ENCODE results near the gene AFAP1L2.

AFAP1L2 gene

DNA sequence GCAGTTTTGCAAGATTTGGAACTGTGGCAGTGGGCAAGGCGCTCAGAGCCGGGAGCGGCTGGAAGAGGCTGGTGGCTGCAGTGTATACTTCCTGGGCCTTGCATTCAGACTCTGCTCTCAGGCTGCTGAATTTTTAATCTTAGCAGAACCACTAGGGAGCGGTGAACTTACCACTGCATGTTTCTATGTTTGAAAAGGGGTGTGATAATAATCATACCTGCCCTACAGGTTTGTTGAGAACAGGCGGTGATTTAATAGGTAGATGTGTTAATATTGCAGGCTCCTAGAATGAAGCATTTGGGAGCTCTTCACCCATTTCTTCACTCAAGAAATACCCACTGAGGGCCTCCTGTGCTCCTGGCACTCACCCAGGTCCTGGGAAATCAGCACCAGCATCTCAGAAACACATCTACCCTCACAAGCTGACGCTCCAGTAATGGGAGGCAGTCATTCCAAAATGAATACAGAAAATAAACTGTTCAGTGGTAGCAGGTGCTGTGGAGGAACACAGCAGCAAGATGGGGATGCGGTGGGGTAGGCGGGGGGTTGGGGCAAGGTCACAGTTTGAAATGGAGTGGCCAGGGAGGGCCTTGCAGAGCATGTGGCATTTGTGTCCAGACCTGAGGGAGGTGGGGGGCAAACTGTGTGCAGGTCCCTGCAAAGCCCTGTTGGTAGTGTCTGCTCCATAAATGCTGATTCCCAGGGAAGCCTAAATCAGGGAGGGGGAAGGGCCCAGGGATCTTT is 124.2 kb downstream of the AFAP1L2 start:
- Histone ChIP-seq H3K27me3 (ENCODE audit: low read length) (no peaks in the 10 kb centered on the region; the same call in 1 of the 2 replicates), H3F3A (ENCODE audit: insufficient read depth) (no peaks in the 10 kb centered on the region), H3K4me3 (ENCODE audit: insufficient read depth, low read length, poor library complexity, severe bottlenecking) (no peak overlapping the region), H3K27ac (ENCODE audit: low read depth, low read length) (no peak overlapping the region), H3K9me2 (replicated peaks; ENCODE audit: insufficient read depth, low read length) (no peaks in the 10 kb centered on the region), H4K20me1 (ENCODE audit: low read depth, low read length) (no peaks in the 10 kb centered on the region), H3K79me2 (ENCODE audit: insufficient read depth, low read length) (no peaks in the 10 kb centered on the region), H3K9me3 (ENCODE audit: insufficient read depth, low read length) (no peaks in the 10 kb centered on the region), H2AFZ (ENCODE audit: low read depth, low read length, severe bottlenecking) (no peak overlapping the region), H3K4me2 (ENCODE audit: low read depth, low read length, poor library complexity, severe bottlenecking) (no peak overlapping the region), H3K9ac (ENCODE audit: low read length) (no peak overlapping the region), H3K36me3 (ENCODE audit: low read length) (no peaks in the 10 kb centered on the region)
- no peak for TF ChIP-seq EZH2phosphoT487 (conservative IDR thresholded peaks at IDR 0.05; ENCODE audit: low read length)
- TF ChIP-seq, protein P1, sequence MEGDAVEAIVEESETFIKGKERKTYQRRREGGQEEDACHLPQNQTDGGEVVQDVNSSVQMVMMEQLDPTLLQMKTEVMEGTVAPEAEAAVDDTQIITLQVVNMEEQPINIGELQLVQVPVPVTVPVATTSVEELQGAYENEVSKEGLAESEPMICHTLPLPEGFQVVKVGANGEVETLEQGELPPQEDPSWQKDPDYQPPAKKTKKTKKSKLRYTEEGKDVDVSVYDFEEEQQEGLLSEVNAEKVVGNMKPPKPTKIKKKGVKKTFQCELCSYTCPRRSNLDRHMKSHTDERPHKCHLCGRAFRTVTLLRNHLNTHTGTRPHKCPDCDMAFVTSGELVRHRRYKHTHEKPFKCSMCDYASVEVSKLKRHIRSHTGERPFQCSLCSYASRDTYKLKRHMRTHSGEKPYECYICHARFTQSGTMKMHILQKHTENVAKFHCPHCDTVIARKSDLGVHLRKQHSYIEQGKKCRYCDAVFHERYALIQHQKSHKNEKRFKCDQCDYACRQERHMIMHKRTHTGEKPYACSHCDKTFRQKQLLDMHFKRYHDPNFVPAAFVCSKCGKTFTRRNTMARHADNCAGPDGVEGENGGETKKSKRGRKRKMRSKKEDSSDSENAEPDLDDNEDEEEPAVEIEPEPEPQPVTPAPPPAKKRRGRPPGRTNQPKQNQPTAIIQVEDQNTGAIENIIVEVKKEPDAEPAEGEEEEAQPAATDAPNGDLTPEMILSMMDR (IDR thresholded peaks at IDR 0.05; ENCODE audit: insufficient read depth, low read length, poor library complexity, severe bottlenecking) = no peak

DNA sequence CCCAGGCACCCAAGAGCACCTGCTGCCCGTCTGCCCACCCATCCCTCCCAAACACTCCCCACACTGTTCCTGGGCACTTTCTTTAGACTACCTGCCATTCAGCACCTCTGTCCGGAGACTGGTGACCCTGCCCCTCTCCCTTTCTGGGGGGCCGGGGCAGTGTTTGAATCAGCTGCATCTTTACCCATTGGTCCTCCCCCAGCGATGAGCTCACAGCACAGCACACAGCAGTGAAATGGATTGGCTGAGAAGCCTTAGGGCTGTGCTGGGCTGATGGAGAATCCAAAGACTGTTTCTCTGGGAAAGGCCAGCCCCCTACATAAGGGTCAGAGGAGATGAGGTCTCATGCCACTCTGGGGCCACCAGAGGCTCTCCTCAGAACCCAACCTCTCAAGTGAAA is 125.0 kb downstream of the AFAP1L2 start:
- H3K27me3 ChIP-seq (ENCODE audit: low read length) = no peaks in the 10 kb centered on the region
- H3K9ac ChIP-seq (ENCODE audit: low read length) = no peak overlapping the region
- no peaks in the 10 kb centered on the region for H3F3A ChIP-seq (ENCODE audit: insufficient read depth)
- H3K27ac ChIP-seq (ENCODE audit: low read depth, low read length) = no peak overlapping the region
- H3K9me2 ChIP-seq (replicated peaks; ENCODE audit: insufficient read depth, low read length) = no peaks in the 10 kb centered on the region
- H2AFZ ChIP-seq (ENCODE audit: low read depth, low read length, severe bottlenecking) = no peak overlapping the region
- no peak overlapping the region for H3K4me3 ChIP-seq (ENCODE audit: insufficient read depth, low read length, poor library complexity, severe bottlenecking)
- TF ChIP-seq, protein P1 (IDR thresholded peaks at IDR 0.05; ENCODE audit: insufficient read depth, low read length, poor library complexity, severe bottlenecking) = no peak
- no peak for TF ChIP-seq EZH2phosphoT487 (conservative IDR thresholded peaks at IDR 0.05; ENCODE audit: low read length)
- no peaks in the 10 kb centered on the region for H3K9me3 ChIP-seq (ENCODE audit: insufficient read depth, low read length)
- H3K4me2 ChIP-seq (ENCODE audit: low read depth, low read length, poor library complexity, severe bottlenecking) = no peak overlapping the region
- no peaks in the 10 kb centered on the region for H3K36me3 ChIP-seq (ENCODE audit: low read length)
- H3K79me2 ChIP-seq (ENCODE audit: insufficient read depth, low read length) = no peaks in the 10 kb centered on the region
- H4K20me1 ChIP-seq (ENCODE audit: low read depth, low read length) = no peaks in the 10 kb centered on the region

DNA sequence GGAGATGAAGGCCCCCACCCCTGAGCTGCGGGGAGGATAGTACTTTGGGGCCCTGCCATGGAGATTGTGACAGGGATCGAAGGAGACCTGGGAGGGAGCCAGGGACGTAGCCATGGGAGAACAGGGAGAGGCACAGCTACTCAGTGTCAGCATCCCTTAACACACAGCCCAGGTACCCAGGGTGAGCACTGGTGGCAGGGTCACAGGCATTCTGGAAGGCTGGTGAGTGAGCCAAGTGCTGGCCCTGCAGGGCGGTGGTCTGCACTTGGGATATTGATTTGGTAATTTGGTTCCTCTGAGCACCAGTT is 125.5 kb downstream of the AFAP1L2 start:
- Histone ChIP-seq H2AFZ (ENCODE audit: low read depth, low read length, severe bottlenecking) (no peak overlapping the region), H3K27ac (ENCODE audit: low read depth, low read length) (no peak overlapping the region), H3K9ac (ENCODE audit: low read length) (no peak overlapping the region), H3K27me3 (ENCODE audit: low read length) (no peaks in the 10 kb centered on the region), H3K36me3 (ENCODE audit: low read length) (no peaks in the 10 kb centered on the region), H3K9me2 (replicated peaks; ENCODE audit: insufficient read depth, low read length) (no peaks in the 10 kb centered on the region), H3K4me3 (ENCODE audit: insufficient read depth, low read length, poor library complexity, severe bottlenecking) (no peak overlapping the region), H3F3A (ENCODE audit: insufficient read depth) (no peaks in the 10 kb centered on the region), H3K4me2 (ENCODE audit: low read depth, low read length, poor library complexity, severe bottlenecking) (no peak overlapping the region), H4K20me1 (ENCODE audit: low read depth, low read length) (no peaks in the 10 kb centered on the region), H3K79me2 (ENCODE audit: insufficient read depth, low read length) (no peaks in the 10 kb centered on the region), H3K9me3 (ENCODE audit: insufficient read depth, low read length) (no peaks in the 10 kb centered on the region)
- TF ChIP-seq, protein P1 (IDR thresholded peaks at IDR 0.05; ENCODE audit: insufficient read depth, low read length, poor library complexity, severe bottlenecking) = no peak
- no peak for TF ChIP-seq EZH2phosphoT487 (conservative IDR thresholded peaks at IDR 0.05; ENCODE audit: low read length)

Measured in SU-DHL-6 (cell line).